ENCODE data around the gene RFX6.

RFX6 gene

DNA sequence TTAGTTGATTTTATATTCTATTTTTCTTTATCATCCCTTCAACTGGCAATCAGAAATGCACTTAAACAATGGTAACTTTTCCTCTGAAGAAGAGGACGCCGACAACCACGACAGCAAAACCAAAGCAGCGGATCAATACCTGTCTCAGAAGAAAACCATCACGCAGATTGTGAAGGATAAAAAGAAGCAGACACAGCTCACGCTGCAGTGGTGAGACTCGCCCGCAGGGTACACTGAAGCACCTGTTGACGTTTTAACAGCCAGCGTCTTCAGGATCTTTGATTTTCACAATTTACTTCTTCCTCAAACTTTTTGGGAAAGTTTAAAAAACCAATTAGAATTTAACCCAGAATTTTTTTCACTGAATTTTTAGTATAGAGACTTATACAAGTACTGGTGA, 701 bp downstream of the RFX6 start:
- no peak for DNase-seq (ENCODE audit: low read depth)
- H3K4me3 ChIP-seq (ENCODE audit: low read depth, low read length): no peak overlapping the region
- TF ChIP-seq CTCF (conservative IDR thresholded peaks at IDR 0.05; ENCODE audit: low read depth, low read length): no peak

DNA sequence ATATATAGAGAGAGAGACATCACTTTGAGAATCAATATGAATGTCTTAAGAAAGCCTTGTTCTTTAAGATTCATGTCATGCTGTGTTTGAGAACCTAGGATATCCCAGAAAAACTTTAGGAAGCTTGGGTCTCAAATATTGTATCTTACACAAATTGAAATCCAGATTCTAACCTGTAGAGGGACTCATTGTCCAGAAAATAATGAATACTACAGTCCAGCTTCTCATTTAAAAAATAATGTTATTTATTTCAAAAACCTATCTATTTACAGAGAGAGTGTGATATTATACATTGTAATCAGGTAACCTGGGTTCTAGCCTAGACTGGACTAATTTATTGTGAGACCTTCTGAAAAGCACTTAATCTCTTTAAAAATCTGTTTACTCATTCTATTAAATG, 4.2 kb downstream of the RFX6 start:
- H3K4me3 ChIP-seq (ENCODE audit: low read depth, low read length): no peak overlapping the region
- peak; percentile 28 for TF ChIP-seq CTCF (conservative IDR thresholded peaks at IDR 0.05; ENCODE audit: low read depth, low read length)
- peak; percentile 26 for DNase-seq (ENCODE audit: low read depth)

- no peak for TF ChIP-seq CTCF (conservative IDR thresholded peaks at IDR 0.05; ENCODE audit: low read depth, low read length)
- DNase-seq (ENCODE audit: low read depth): no peak
- no peak overlapping the region for H3K4me3 ChIP-seq (ENCODE audit: low read depth, low read length)
Observed at GRCh38 chr6:116883005-116883404, 6.0 kb downstream of the RFX6 start.

DNA sequence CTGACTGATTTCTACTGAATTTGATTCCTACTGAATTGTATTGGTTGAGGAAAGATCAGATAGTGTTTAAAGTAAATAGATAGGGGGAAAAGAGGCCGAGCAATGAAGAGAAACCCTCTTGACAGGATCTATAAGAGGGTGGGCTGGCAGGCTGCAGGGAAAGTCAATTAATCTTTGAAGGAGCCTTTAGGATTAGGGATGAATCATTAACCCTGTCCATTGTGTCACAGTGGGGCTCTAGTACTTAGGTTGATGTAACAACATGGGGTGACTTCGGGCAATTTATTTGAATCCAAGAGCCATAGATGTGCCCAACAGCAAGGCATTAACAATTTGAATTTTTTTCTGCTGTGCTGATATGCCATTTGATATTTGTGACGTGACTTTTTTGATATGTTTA, 7.5 kb downstream of the RFX6 start:
- no peak for TF ChIP-seq CTCF (conservative IDR thresholded peaks at IDR 0.05; ENCODE audit: low read depth, low read length)
- H3K4me3 ChIP-seq (ENCODE audit: low read depth, low read length): no peak overlapping the region
- no peak for DNase-seq (ENCODE audit: low read depth)

DNA sequence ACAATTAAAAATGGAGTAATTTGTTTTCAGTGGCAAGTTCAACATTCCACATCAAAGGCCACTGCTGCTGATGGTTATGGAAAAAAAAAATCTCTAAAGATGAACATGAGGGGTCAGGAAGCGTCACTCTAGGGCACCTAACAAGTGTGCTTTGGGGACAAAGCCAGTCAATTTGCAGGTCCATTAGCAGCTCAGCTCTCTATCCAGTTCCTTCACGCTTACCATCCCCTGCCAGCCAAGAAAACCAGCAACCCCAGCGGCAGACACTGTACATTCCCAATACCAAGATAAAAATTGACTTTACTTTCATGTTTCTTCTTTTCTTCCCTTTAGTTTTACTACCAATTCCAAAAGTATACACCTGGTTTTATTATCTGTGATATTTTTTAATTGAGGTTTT, 10.1 kb downstream of the RFX6 start:
- H3K4me3 ChIP-seq (ENCODE audit: low read depth, low read length): no peak overlapping the region
- DNase-seq (ENCODE audit: low read depth): no peak
- TF ChIP-seq CTCF (conservative IDR thresholded peaks at IDR 0.05; ENCODE audit: low read depth, low read length): no peak

GRCh38 chr6:116887894-116888293, 10.9 kb downstream of the RFX6 start:
- no peak overlapping the region for H3K4me3 ChIP-seq (ENCODE audit: low read depth, low read length)
- DNase-seq (ENCODE audit: low read depth): no peak
- no peak for TF ChIP-seq CTCF (conservative IDR thresholded peaks at IDR 0.05; ENCODE audit: low read depth, low read length)

GRCh38 chr6:116888732-116889360, 11.8 kb downstream of the RFX6 start:
- H3K4me3 ChIP-seq (ENCODE audit: low read depth, low read length): no peak overlapping the region
- TF ChIP-seq CTCF (conservative IDR thresholded peaks at IDR 0.05; ENCODE audit: low read depth, low read length): no peak
- no peak for DNase-seq (ENCODE audit: low read depth)

Data from choroid plexus epithelial cell (primary cell).